Peyer's patch (tissue), 4 donors: ENCODE results near the gene SRPK3.

Source experiments
- CTCF ChIP-seq, 6 experiments: fragments of 450-650 bp in 4 of 6; fragments of 200-600 bp in 2 of 6; sonication (generic) in 1 of 6; IDR thresholded peaks; one replicate each; pipeline ENCODE4 v1.5.1; 2017 to 2019; ENCODE audit warnings: antibody characterized with exemption in 6 of 6, mild to moderate bottlenecking in 3 of 6, moderate library complexity in 1 of 6
- POLR2A ChIP-seq, 2 donors: fragments of 450-650 bp; IDR thresholded peaks; one replicate each; pipeline ENCODE4 v1.5.1; 2017; ENCODE audit warnings: antibody characterized with exemption in 2 of 2, mild to moderate bottlenecking in 2 of 2, moderate library complexity in 2 of 2

DNA sequence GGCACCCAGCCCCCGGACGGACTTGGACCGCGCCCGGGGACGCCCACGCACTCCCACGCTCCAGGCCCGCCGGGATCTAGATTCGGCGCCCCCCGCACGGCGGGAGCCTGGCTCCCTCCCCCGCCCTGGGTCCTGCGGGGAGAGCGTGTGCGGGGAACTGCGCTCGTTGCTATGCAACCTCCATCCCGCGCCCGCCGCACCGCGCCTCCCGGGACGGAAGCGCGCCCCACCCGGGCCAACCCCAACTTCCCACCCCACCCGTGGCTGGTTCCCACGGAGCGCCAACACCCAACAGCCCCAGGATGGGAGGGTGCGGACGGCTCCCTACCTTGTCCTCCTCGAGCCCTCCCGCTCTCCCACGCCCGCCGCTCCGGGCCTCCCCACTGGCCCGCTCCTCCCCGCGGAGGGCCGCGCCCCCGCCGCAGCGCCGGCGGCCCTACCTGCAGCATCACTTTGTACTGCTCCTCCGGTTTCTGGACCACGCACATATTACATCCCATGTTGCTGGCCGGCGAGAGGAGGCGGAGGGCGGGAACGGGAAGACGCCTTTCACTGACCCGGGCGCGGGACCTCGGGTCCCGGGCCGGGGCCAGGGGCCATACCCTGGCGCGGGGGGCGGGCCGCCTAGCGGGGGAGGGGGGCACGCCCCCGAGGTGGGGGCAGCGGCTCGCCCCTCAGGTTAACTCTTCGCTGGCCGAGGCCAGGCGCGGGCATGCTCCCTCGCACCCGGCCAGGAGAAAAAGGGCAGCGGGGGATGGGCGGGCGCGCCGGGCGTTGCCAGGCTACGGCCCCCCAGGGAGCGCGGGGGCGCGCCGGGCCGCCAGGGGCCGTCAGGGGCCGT lies 49.2 kb downstream of the SRPK3 start, which contains the start of gene PDZD4:
- TF ChIP-seq CTCF (IDR thresholded peaks at IDR 0.05): no peak
- TF ChIP-seq POLR2A (IDR thresholded peaks at IDR 0.05): no peak
